PC-3 (cell line): ENCODE measurements around the gene FAM13A. TPM values are rescaled to one million over a fixed set of nuclear protein-coding genes. Genes with fewer than 3 reads are reported as not detected.

ENCODE experiments used
- ATAC-seq: fragments of 200-7000 bp; cut with Tn5 transposase; 2 replicates; pipeline ENCODE4 v1.9.1; 2020; ENCODE audit warnings: mild to moderate bottlenecking, moderate library complexity
- BruUV-seq: library from RNA; stranded (reverse); fragments of 400-500 nt; replicated peaks from 2 replicates; lab custom pipeline; 2021; lab: Mats Ljungman, UMichigan
- CTCF ChIA-PET: fragments of 300-600 bp; sonication (Branson Sonifier 250); formaldehyde crosslinking; loops from one replicate; lab custom pipeline; 2022; ENCODE audit warnings: antibody characterized with exemption; lab: Charles Lee
- POLR2A ChIA-PET: fragments of 300-600 bp; sonication (Branson Sonifier 250); formaldehyde crosslinking; loops from one replicate; lab custom pipeline; 2022; ENCODE audit warnings: antibody characterized with exemption; ENCODE audit not compliant: unreplicated experiment; lab: Charles Lee
- DNase-seq: peaks from one replicate; pipeline ENCODE4 v3.0.0-alpha.2; 2015
- H2AFZ ChIP-seq: fragments of 300-600 bp; sonication (generic); 2 replicates; pipeline ENCODE4 v1.6.0; 2016; ENCODE audit warnings: antibody characterized with exemption, low read length
- H3F3A ChIP-seq: fragments of 300-600 bp; sonication (generic); one replicate; pipeline ENCODE4 v1.6.0; 2017; ENCODE audit warnings: antibody characterized with exemption, low read length, control low read depth, mild to moderate bottlenecking; ENCODE audit not compliant: unreplicated experiment
- H3K27ac ChIP-seq: fragments of 300-600 bp; sonication (generic); 2 replicates; pipeline ENCODE4 v1.5.1; 2016; ENCODE audit warnings: mild to moderate bottlenecking, low read length
- H3K27me3 ChIP-seq: fragments of 300-600 bp; sonication (generic); 2 replicates; pipeline ENCODE4 v1.6.1; 2016; ENCODE audit warnings: low read length, mixed read lengths
- H3K36me3 ChIP-seq: fragments of 300-600 bp; sonication (generic); 2 replicates; pipeline ENCODE4 v1.6.1; 2016; ENCODE audit warnings: low read depth, mixed run types, low read length, mixed read lengths
- H3K4me1 ChIP-seq: fragments of 300-600 bp; sonication (generic); 2 replicates; pipeline ENCODE4 v1.5.1; 2016; ENCODE audit warnings: low read length; ENCODE audit not compliant: insufficient read depth
- H3K4me2 ChIP-seq: fragments of 300-600 bp; sonication (generic); 2 replicates; pipeline ENCODE4 v1.6.0; 2016; ENCODE audit warnings: low read length
- H3K4me3 ChIP-seq: fragments of 300-600 bp; sonication (generic); 2 replicates; pipeline ENCODE4 v1.5.1; 2016; ENCODE audit warnings: mild to moderate bottlenecking, low read length, mixed read lengths
- H3K79me2 ChIP-seq: fragments of 300-600 bp; sonication (generic); 2 replicates; pipeline ENCODE4 v1.6.1; 2017; ENCODE audit warnings: low read length, mixed read lengths
- H3K9ac ChIP-seq: fragments of 300-600 bp; sonication (generic); 2 replicates; pipeline ENCODE4 v1.6.0; 2016; ENCODE audit warnings: mild to moderate bottlenecking, low read length
- H3K9me2 ChIP-seq: fragments of 300-600 bp; sonication (generic); replicated peaks from 2 replicates; pipeline ENCODE4 v1.6.1; 2016; ENCODE audit warnings: mixed run types, low read length, mixed read lengths
- H3K9me3 ChIP-seq: fragments of 300-600 bp; sonication (generic); 2 replicates; pipeline ENCODE4 v1.6.1; 2016; ENCODE audit warnings: low read length, mixed read lengths
- H4K20me1 ChIP-seq: fragments of 300-600 bp; sonication (generic); 2 replicates; pipeline ENCODE4 v1.6.1; 2016; ENCODE audit warnings: low read length, mixed read lengths
- EZH2 ChIP-seq: fragments of 300-600 bp; sonication (generic); IDR thresholded peaks from one replicate; pipeline ENCODE4 v1.6.1; 2017; ENCODE audit warnings: antibody characterized with exemption, mild to moderate bottlenecking, low read length; ENCODE audit not compliant: unreplicated experiment
- EZH2phosphoT487 ChIP-seq: fragments of 300-600 bp; sonication (generic); IDR thresholded peaks from 2 replicates; pipeline ENCODE4 v1.6.1; 2018; ENCODE audit warnings: mild to moderate bottlenecking, antibody characterized with exemption, low read length, borderline replicate concordance
- intact Hi-C: fragments of 100-400 bp; cut with micrococcal nuclease; formaldehyde crosslinking; loops from 2 replicates; pipeline ENCODE4 v1.9.0; 2023
- total RNA-seq: library from RNA; depleted of rRNA; stranded (reverse); fragments of >200 nt; gene quantifications from 2 replicates; pipeline ENCODE4 v1.2.3, GENCODE V29; 2014
- TF ChIP-seq, protein P1 (sequence below): fragments of 300-600 bp; sonication (generic); conservative IDR thresholded peaks from 2 replicates; pipeline ENCODE4 v1.5.1; 2017; ENCODE audit warnings: antibody characterized with exemption, low read depth, mild to moderate bottlenecking, low read length

FAM13A gene
- total RNA-seq, 1 experiment from 2014 or later, result 8.6 TPM

DNA sequence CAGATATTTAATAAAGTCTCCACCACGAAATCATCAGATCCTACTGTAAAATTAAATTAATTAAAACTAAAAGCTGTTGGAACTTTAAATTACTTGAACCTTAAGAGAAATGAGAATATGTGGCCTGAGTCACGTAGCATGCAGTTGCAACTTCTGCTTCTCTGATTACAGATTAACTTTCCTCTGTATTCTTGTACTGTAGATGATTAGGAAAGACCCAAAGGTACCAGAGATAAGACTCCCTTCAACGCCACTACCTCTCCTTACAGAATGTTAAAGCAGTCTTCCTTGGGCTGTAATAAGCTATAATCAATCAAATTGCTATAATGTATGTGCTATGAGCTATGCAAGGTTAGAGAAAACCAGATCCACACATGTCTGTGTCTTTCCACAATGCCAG, 47.9 kb downstream of the FAM13A start:
- ATAC-seq (no peak), DNase-seq (no peak)
- ChIA-PET POLR2A (no interaction called here), CTCF (no interaction called here)
- no peak overlapping the region for H3K27ac ChIP-seq
- H3K27me3 ChIP-seq, result no peaks in the 10 kb centered on the region
- no peaks in the 10 kb centered on the region for H3K4me1 ChIP-seq
- no peak overlapping the region for H3K4me3 ChIP-seq
- H3K9me3 ChIP-seq, result no peaks in the 10 kb centered on the region
- H3K36me3 ChIP-seq, result peaks cover 5% of the 10 kb centered on the region; the same call in 1 of the 2 replicates
- no peak overlapping the region for H3K4me2 ChIP-seq
- BruUV-seq, result no TSS peak
- no peak overlapping the region for H2AFZ ChIP-seq
- H3K9me2 ChIP-seq, result no peaks in the 10 kb centered on the region
- TF ChIP-seq, protein P1, sequence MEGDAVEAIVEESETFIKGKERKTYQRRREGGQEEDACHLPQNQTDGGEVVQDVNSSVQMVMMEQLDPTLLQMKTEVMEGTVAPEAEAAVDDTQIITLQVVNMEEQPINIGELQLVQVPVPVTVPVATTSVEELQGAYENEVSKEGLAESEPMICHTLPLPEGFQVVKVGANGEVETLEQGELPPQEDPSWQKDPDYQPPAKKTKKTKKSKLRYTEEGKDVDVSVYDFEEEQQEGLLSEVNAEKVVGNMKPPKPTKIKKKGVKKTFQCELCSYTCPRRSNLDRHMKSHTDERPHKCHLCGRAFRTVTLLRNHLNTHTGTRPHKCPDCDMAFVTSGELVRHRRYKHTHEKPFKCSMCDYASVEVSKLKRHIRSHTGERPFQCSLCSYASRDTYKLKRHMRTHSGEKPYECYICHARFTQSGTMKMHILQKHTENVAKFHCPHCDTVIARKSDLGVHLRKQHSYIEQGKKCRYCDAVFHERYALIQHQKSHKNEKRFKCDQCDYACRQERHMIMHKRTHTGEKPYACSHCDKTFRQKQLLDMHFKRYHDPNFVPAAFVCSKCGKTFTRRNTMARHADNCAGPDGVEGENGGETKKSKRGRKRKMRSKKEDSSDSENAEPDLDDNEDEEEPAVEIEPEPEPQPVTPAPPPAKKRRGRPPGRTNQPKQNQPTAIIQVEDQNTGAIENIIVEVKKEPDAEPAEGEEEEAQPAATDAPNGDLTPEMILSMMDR, result no peak
- TF ChIP-seq EZH2phosphoT487 (no peak), EZH2 (no peak)
- no peaks in the 10 kb centered on the region for H3K79me2 ChIP-seq
- no peak overlapping the region for H3K9ac ChIP-seq
- no peaks in the 10 kb centered on the region for H4K20me1 ChIP-seq
- no peaks in the 10 kb centered on the region for H3F3A ChIP-seq
- intact Hi-C loops, result no loop called here

DNA sequence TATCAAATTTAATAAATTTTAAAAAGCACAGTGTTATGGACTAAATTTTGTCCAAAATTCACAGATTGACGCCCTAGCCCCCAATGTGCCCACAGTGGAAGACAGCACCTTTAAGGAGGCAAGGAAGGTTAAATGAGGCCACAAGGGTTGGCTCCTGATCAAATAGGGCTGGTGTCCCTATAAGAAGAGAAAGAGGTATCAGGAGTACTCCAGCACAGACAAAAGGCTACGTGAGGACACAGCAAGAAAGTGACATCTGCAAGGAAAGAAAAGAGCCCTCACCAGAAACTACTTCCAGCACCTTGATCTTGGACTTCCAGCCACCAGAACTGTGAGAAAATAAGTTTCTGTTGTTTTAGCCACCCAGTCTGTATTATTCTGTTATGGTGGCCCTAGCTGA, 48.8 kb downstream of the FAM13A start:
- no peak overlapping the region for H3K4me3 ChIP-seq
- H4K20me1 ChIP-seq, result no peaks in the 10 kb centered on the region
- no peaks in the 10 kb centered on the region for H3K79me2 ChIP-seq
- intact Hi-C loops, result no loop called here
- no peak overlapping the region for H3K4me2 ChIP-seq
- POLR2A ChIA-PET, result no interaction called here
- no peak overlapping the region for H3K9ac ChIP-seq
- H3K9me2 ChIP-seq, result no peaks in the 10 kb centered on the region
- H3K27me3 ChIP-seq, result no peaks in the 10 kb centered on the region
- no peak for DNase-seq
- no peaks in the 10 kb centered on the region for H3K4me1 ChIP-seq
- TF ChIP-seq EZH2phosphoT487, result no peak
- no peak for TF ChIP-seq EZH2
- TF ChIP-seq, protein P1, result no peak
- ATAC-seq, result no peak
- no peaks in the 10 kb centered on the region for H3K36me3 ChIP-seq
- no TSS peak for BruUV-seq
- H2AFZ ChIP-seq, result no peak overlapping the region
- CTCF ChIA-PET, result no interaction called here
- no peaks in the 10 kb centered on the region for H3F3A ChIP-seq
- no peak overlapping the region for H3K27ac ChIP-seq
- no peaks in the 10 kb centered on the region for H3K9me3 ChIP-seq

DNA sequence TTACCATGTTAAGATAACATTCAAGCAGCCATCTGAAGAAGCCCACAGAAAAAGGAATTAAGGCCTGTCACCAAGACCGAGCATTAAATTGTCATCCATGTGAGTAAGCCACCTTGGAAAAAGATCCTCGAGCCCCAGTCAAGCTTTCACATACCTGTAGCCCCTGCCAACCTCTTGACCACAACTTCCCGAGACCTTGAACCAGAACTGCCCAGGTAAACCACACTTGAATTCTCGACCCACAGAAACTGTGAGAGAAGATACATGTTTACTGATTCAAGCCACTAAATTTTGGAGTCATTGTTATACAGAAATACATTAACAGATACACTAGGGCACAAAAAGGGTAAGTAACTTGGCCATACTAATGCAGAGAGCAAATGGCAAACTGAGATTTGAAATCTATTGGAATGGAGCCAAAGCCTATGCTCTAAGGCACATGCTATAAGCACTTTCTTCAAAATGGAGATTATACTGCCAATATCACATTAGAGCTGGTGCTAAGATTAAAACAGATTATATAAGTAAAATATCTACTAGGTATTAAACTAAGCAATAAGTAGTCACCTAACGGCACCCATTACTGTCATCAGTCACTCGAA, 49.5 kb downstream of the FAM13A start:
- Histone ChIP-seq H3K4me1 (no peaks in the 10 kb centered on the region), H3K9ac (no peak overlapping the region), H2AFZ (no peak overlapping the region), H3K27ac (no peak overlapping the region), H3K4me2 (no peak overlapping the region), H3K4me3 (no peak overlapping the region), H3K79me2 (no peaks in the 10 kb centered on the region), H3K27me3 (no peaks in the 10 kb centered on the region), H4K20me1 (no peaks in the 10 kb centered on the region), H3K36me3 (no peaks in the 10 kb centered on the region), H3K9me2 (no peaks in the 10 kb centered on the region), H3F3A (no peaks in the 10 kb centered on the region), H3K9me3 (no peaks in the 10 kb centered on the region)
- no peak for DNase-seq
- intact Hi-C loops, result no loop called here
- CTCF ChIA-PET, result no interaction called here
- BruUV-seq, result no TSS peak
- ATAC-seq, result no peak
- TF ChIP-seq EZH2, result no peak
- TF ChIP-seq, protein P1, result no peak
- TF ChIP-seq EZH2phosphoT487, result no peak
- POLR2A ChIA-PET, result no interaction called here
